Vagina (tissue), 2 donors: ENCODE results near the gene SV2B. TPM values are rescaled to one million over a fixed set of nuclear protein-coding genes. Genes with fewer than 3 reads are reported as not detected.

Experiments
- DNase-seq, 2 donors: peaks; one replicate each; pipeline ENCODE4 v3.0.0-alpha.2; 2017; ENCODE audit errors: extremely low spot score in 2 of 2
- H3K27ac ChIP-seq: fragments of 200-600 bp; sonication (generic); one replicate; pipeline ENCODE4 v1.5.1; 2019
- H3K27me3 ChIP-seq: fragments of 200-600 bp; sonication (generic); one replicate; pipeline ENCODE4 v1.5.1; 2019
- H3K36me3 ChIP-seq, 2 donors: fragments of 200-600 bp; sonication (generic); one replicate each; pipeline ENCODE4 v1.5.1; 2017 to 2019
- H3K4me1 ChIP-seq: fragments of 200-600 bp; sonication (generic); one replicate; pipeline ENCODE4 v1.5.1; 2019
- H3K4me3 ChIP-seq, 2 donors: fragments of 200-600 bp; sonication (generic); 1 replicate in 1 of 2; 2 replicates in 1 of 2; pipeline ENCODE4 v1.5.1; 2016 to 2019
- H3K9me3 ChIP-seq: fragments of 200-600 bp; sonication (generic); one replicate; pipeline ENCODE4 v1.5.1; 2019
- CTCF ChIP-seq, 3 experiments: fragments of 450-650 bp in 2 of 3; fragments of 200-600 bp in 1 of 3; sonication (generic) in 1 of 3; IDR thresholded peaks; one replicate each; pipeline ENCODE4 v1.5.1; 2017 to 2019; ENCODE audit warnings: antibody characterized with exemption in 3 of 3, mild to moderate bottlenecking in 2 of 3, moderate library complexity in 2 of 3
- POLR2A ChIP-seq, 2 donors: fragments of 450-650 bp; IDR thresholded peaks; one replicate each; pipeline ENCODE4 v1.6.1; 2017; ENCODE audit warnings: antibody characterized with exemption in 2 of 2, mild to moderate bottlenecking in 2 of 2, moderate library complexity in 2 of 2
- POLR2AphosphoS5 ChIP-seq, 2 donors: sonication (generic); formaldehyde crosslinking; IDR thresholded peaks; one replicate each; pipeline ENCODE4 v1.9.0; 2017; ENCODE audit warnings: antibody characterized with exemption in 2 of 2, mild to moderate bottlenecking in 2 of 2, low read depth in 1 of 2; ENCODE audit not compliant: insufficient read depth in 1 of 2
- intact Hi-C: fragments of 100-400 bp; cut with DNase I; formaldehyde crosslinking; loops from one replicate; pipeline ENCODE4 v1.15.1; 2023
- total RNA-seq: library from RNA; depleted of rRNA; stranded (reverse); fragments of >200 nt; gene quantifications from one replicate; pipeline ENCODE4 v1.2.3, GENCODE V29; 2016

The SV2B gene
- total RNA-seq, 1 donor from 2014 or later, result 3.2 TPM

GRCh38 chr15:91152896-91153581, 53.0 kb downstream of the SV2B start:
- no peaks in the 10 kb centered on the region for H3K27me3 ChIP-seq
- no peak for DNase-seq
- H3K9me3 ChIP-seq, result no peaks in the 10 kb centered on the region
- TF ChIP-seq POLR2AphosphoS5 (IDR thresholded peaks at IDR 0.05; ENCODE audit: insufficient read depth in 1 of 2, low read depth in 1 of 2) (no peak), CTCF (IDR thresholded peaks at IDR 0.05) (no peak), POLR2A (IDR thresholded peaks at IDR 0.05) (no peak)
- H3K4me3 ChIP-seq, result no peak overlapping the region
- no peak overlapping the region for H3K27ac ChIP-seq
- no peaks in the 10 kb centered on the region for H3K36me3 ChIP-seq
- H3K4me1 ChIP-seq, result no peaks in the 10 kb centered on the region
- intact Hi-C loops, result loop anchor here (5.0 kb wide), 1 partner anchor 1551 kb away; no protein-coding TSS in a partner anchor

GRCh38 chr15:91153954-91154353, 53.9 kb downstream of the SV2B start:
- H3K27me3 ChIP-seq, result no peaks in the 10 kb centered on the region
- intact Hi-C loops, result loop anchor here (5.0 kb wide), 1 partner anchor 1552 kb away; no protein-coding TSS in a partner anchor
- no peak overlapping the region for H3K4me3 ChIP-seq
- no peak for DNase-seq
- no peaks in the 10 kb centered on the region for H3K36me3 ChIP-seq
- TF ChIP-seq CTCF (IDR thresholded peaks at IDR 0.05) (no peak), POLR2A (IDR thresholded peaks at IDR 0.05) (no peak), POLR2AphosphoS5 (IDR thresholded peaks at IDR 0.05; ENCODE audit: insufficient read depth in 1 of 2, low read depth in 1 of 2) (no peak)
- no peaks in the 10 kb centered on the region for H3K4me1 ChIP-seq
- H3K9me3 ChIP-seq, result no peaks in the 10 kb centered on the region
- H3K27ac ChIP-seq, result no peak overlapping the region

GRCh38 chr15:91156175-91156726, 56.2 kb downstream of the SV2B start:
- no peak overlapping the region for H3K27ac ChIP-seq
- no peaks in the 10 kb centered on the region for H3K36me3 ChIP-seq
- intact Hi-C loops, result no loop called here
- H3K4me1 ChIP-seq, result no peaks in the 10 kb centered on the region
- H3K27me3 ChIP-seq, result no peaks in the 10 kb centered on the region
- H3K9me3 ChIP-seq, result no peaks in the 10 kb centered on the region
- no peak for TF ChIP-seq CTCF (IDR thresholded peaks at IDR 0.05)
- no peak for TF ChIP-seq POLR2A (IDR thresholded peaks at IDR 0.05)
- TF ChIP-seq POLR2AphosphoS5 (IDR thresholded peaks at IDR 0.05; ENCODE audit: insufficient read depth in 1 of 2, low read depth in 1 of 2), result no peak
- H3K4me3 ChIP-seq, result no peak overlapping the region
- DNase-seq, result no peak

- TF ChIP-seq POLR2AphosphoS5 (IDR thresholded peaks at IDR 0.05; ENCODE audit: insufficient read depth in 1 of 2, low read depth in 1 of 2) (no peak), POLR2A (IDR thresholded peaks at IDR 0.05) (no peak), CTCF (IDR thresholded peaks at IDR 0.05) (no peak)
- Histone ChIP-seq H3K4me1 (no peaks in the 10 kb centered on the region), H3K36me3 (no peaks in the 10 kb centered on the region), H3K4me3 (no peak overlapping the region), H3K27me3 (no peaks in the 10 kb centered on the region), H3K9me3 (no peaks in the 10 kb centered on the region), H3K27ac (no peak overlapping the region)
- no peak for DNase-seq
- intact Hi-C loops, result no loop called here
Measured at GRCh38 chr15:91158415-91159394, 58.6 kb downstream of the SV2B start.
